GM19324 (cell line): ENCODE data around the gene ZNF48.

ENCODE experiments used
- ATAC-seq: cut with Tn5 transposase; IDR thresholded peaks from one replicate; pipeline ENCODE4 v1.9.1; 2021; ENCODE audit warnings: mild to moderate bottlenecking, moderate library complexity; ENCODE audit not compliant: unreplicated experiment, low FRiP score

The ZNF48 gene

DNA sequence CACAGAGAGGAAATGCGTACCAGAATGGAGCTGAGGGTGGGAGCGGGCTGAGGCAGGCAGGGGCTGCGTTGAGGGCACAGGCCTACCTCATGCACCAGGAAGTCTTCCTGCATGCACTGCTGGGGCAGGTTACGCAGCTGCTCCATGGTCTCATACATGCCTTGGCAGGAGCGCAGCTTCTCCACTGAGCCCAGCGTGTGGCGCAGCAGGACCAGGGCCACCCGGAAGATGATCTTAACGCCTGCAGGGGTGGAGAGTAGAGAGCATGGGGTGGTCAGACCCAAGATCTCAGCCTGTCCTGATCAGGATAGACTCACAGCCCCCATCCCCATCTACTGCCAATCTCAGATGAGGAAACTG lies 36.7 kb upstream of the ZNF48 start:
- no peak for ATAC-seq

DNA sequence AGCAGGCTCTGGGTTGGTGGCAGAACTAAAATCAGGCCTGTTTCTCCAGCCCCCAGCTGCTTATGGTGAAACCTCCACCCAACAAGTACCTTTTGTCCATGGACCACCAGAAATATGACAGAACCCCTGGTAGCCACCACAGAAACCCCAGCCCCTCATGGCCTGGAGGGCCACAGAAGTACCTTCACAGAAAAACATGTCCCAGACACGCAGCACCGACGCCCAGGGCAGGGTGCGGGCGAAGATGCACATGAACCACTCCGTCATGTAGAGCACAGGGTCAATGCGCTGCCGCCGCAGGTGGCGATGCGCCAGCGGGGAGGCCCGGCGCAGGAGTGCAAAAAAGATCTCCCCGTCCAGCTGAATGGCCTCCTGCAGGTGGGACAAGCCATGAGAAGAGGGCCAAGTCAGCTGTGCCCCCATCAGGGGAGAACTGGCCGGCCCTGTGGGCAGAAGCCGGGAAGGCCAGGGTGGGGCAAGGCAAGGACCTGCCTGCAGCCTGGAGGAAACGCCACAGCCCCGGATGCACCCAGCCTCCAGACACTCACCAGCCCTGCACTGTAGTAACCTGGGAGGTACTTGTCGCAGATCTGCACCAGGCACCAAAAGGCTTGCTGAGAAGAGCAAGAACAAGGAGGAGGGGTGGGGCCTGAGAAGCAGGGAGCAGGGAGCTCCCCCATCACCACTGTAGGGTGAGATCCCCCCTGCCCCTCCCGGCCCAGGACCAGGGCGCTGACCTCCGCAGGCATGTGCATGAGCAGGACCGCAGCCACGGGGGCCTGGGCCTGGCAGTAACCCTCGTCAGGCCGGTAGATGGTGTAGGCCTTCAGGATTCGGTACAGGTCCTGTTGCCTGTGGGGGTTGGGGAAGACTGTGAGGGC lies 36.0 kb upstream of the ZNF48 start:
- no peak for ATAC-seq

DNA sequence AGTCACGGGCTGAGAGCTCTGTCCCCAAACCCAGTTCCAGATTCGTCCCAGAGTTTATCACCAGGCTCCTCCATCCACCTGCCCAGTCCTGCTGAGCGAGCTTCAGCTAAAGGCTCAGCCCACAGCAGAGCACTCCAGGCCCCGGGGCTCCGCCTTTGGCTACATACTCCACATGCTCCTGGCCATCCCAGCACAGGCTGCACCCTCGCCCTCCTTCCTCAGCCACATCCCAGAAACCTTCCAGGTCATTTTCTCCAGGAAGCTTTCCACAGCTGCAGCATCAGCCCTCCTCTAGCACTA lies 35.4 kb upstream of the ZNF48 start:
- no peak for ATAC-seq

DNA sequence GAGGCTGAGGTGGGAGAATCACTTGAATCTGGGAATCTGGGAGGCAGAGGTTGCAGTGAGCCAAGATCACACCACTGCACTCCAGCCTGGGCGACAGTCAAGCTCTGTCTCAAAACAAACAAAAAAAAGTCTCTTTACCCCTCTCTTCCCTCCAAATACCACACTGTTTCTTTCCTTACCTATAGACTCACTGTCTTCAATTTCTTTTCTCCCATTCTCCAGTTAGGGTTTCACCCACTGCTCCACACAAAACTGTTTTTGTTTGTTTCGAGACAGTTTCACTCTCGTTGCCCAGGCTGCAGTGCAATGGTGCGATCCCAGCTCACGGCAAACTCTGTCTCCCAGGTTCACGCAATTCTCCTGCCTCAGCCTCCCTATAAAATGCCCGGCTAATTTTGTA lies 34.0 kb upstream of the ZNF48 start:
- ATAC-seq: no peak

DNA sequence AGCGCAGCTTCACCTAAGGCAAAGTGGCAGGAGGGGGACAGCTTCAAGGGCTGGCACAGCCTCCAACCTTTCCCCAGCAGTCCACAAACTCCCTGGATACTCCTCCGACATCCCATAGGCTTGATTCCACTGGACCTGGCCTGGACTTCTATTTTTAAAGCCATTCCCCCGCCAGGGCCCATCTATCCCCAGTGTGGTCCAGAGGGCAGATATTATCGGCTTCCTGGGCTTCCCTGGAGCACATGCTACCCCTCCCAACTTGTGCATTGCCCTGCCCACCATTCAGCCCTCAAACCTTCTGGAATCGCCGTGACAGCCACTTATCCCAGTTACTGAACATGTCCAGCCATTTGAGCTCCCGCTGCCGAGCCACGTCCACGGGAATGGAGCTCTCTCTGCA lies 30.0 kb upstream of the ZNF48 start:
- ATAC-seq: no peak

DNA sequence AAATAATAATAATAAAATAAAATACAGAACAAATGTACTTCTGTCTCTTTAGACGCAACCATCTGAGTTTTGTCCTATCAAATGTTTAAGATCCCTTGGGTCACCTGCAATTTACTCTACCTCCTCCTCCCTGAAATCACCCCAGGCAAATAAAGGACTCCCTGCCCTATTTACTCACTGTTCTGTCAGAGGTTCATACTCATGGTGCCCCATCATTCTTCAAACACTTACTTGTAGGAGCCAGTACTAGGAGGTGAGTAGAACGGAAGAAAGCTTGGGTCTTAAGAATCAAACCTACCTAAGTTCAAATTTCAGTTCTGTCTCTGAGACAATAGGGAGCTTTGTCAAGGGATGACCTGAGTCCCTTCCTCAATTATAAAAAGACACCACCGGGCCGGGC lies 28.7 kb upstream of the ZNF48 start:
- no peak for ATAC-seq

DNA sequence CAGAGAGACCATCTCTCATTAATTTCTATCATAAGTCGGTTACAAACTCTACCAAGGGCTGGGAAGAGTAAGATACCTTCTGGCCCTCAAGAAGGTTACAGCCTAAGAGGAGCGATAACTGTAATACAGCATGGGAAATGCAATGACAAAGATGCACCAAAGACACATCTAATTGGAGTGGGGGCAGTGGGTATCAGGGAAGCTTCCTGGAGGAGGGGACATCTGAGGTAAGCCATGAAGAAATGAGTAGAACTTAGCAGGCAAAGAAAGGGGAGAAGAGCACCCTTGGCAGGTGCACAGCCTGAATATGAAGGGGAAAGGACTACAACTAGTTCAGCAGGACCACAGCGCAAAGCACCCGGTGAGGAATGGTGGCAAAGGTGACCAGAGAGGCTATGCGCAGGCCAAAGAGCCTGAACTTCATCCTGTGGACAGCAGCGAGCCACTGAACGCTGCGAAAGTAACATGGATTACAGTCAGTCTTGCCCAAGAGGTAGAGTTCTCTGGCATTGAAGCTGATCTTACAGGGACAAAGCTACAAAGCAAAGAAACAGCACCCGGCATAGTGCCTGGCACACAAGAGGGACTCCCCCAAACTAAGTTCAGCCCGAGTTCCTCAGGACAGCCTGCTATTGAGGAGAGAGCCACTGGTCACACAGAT lies 27.7 kb upstream of the ZNF48 start:
- no peak for ATAC-seq

DNA sequence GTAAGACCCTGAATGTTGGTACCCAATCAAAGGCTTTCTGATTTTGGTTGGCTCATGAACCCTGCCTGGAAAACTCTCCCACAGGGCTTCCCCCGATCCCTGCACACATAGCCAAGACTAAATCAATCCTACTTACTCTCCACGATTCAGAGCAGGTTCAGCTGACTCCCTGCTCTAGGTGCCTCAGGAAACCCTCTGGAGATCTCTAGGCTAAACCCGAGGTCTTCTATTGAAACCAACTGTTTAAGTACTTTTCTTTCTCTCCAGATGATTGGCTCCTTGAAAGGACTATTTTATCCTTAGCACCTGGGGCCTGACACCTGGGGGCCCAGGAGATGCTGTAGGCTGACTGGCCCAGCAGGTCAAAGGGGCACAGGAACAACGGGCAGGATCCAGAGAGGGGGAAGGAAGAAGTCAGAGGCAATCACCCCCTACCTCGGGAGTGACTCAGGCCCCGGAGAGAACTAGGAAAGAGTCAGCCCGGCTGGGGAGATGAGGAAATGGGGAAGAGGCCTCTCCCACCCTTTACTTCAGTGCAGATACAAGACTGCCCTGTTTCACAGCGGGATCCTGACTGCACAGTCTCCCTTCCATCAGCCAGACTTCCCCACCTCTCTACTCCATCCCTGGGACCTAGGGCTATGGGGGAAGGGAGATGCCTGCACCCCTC lies 27.0 kb upstream of the ZNF48 start:
- no peak for ATAC-seq

DNA sequence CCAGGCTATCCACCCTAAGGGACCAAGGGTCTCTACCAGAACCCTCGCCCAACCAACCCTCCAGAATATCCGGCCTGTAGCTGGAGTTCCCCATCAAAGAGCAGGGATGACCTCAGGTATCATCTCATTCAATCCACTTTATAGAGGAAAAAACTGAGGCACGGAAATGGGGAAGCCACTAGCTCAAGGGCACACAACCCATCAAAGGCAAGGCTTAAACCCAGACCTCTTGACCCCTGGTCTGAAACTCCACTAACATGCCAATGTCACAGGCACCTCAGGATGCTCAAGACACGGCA lies 26.5 kb upstream of the ZNF48 start:
- no peak for ATAC-seq

DNA sequence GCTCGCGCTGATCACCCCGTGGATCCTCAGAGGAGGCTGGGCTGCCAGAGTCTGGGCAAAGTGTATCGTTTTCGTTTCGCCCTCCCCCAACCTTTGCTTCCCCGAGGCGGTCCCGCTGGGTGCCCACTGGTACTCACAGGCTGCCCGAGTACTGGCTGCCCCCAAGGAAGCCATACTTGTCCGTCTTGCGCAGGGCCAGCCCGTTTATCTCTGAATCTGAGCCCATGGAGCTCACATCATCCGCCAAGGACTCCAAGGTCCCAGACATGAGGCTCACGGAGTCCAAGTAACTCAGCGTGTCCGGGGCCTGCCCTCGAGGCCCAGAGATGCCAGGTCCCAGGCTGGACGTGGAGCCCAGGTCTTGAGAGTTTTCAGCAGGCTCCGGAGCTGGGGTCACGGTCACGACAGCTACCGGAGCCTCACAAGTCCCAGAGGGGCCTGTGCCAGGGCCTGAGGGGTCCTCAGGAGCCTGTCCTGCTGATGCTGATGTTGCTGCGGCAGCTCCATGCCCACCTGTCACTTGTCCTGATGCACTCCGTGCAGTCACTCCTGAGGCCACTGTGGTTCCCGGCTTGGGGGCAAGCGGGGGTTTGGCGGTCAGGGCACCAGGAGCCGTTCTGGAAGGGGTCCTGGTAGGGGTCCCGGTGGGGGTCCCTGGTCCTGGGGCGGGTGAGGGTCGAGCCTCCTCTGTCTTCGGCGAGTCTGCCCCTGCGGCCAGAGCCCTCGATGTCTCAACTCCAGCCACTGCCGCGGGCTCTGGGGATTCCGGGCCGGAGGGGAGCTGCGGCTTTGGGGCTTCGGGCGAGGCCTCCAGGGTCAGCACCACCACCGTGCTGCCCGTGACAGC lies 25.9 kb upstream of the ZNF48 start:
- no peak for ATAC-seq

DNA sequence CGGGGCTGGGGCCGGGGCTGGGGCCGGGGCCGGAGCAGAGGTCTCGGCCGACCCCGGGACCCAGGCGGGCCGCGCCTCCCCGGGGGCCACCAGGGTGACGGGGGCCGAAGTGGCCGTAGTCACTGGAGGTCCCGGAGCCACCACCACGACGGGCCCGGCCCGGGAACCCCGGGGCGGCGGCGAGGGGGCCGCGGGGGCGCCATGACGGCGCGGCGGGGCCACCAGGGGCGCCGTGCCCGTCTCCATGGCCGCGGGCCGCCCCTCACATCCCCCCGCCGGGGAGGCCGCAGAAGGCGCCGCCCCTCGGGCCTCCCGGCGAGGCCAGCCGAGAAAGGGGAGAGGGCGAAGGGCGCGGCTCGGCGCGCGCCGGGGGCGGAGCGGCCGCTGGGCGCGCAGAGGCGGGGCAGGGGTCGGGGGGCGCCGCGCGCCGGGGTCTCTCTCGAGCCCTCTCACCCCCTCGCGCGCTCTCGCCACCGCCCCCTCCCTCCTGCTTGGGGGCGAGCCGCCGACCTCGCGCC lies 25.2 kb upstream of the ZNF48 start:
- no peak for ATAC-seq

DNA sequence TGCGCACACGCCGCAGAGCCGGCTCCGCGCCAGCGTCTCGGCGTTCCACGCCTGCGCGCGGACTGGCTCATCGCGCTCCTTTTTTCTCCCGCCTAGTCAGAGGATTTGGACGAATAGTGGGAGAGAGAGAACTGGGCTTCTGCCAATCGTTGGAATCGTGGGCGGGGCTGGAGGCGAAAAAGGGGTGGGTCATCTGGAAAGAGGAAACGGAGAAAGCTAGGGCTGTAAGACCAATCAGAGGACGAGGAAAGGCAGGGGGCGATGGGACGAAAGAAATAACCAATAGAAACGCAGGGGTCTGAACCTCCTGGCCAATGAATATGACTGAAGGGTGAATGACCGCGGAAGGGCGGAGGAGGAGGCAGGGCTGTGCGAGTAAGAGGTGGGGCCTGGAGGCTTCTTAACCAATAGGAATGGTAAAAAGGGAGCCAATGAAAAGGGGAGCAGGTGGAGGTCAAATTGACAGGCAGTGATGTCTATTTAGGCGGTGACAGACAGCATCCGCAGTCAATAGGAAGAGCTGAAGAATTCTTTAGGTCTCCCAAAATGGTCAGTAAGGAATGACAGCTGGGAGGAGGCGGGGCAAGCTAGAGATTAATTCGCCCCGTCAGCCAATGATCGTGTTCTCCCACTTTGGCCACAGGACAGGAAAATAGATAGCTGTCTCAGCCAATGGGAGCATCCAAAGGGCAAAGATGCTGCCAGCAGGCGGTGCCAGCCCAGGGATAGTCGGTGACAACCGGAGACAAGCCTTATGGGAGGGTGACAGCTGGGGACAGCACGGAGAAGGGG lies 24.6 kb upstream of the ZNF48 start, which contains the start of gene TBC1D10B:
Gene TBC1D10B, minus strand, starts transcription at position 39 of the 792 bp plus-strand sequence. CDS start 311 bp downstream, outside the sequence.
- ATAC-seq: peak; percentile 76

DNA sequence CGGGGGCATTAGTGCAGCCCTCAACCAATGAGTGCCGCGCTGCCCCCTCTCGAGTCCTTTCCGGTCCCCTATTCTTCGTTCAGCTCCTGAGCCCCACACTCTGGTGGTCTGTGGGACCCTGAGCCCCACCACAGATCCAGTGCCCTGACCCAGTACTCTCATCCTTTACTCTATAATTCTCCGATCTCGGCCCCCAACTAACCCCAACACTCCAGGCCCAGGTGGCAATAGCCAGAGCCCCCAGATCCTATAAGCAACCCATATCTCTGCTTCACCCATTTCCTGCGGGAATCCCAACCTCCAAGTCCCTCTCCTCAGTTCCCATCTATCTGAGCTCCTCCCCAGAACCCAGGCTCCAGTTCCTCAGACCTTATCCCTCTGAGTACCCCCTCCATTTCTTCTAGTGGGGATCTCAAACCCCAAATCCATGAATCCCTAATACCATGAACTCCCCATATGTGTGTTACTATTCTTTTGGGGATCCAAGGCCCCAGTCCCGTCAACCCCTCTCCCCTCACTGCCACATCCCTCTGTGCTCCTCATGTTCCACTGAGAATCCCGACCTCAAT lies 23.9 kb upstream of the ZNF48 start:
- no peak for ATAC-seq

DNA sequence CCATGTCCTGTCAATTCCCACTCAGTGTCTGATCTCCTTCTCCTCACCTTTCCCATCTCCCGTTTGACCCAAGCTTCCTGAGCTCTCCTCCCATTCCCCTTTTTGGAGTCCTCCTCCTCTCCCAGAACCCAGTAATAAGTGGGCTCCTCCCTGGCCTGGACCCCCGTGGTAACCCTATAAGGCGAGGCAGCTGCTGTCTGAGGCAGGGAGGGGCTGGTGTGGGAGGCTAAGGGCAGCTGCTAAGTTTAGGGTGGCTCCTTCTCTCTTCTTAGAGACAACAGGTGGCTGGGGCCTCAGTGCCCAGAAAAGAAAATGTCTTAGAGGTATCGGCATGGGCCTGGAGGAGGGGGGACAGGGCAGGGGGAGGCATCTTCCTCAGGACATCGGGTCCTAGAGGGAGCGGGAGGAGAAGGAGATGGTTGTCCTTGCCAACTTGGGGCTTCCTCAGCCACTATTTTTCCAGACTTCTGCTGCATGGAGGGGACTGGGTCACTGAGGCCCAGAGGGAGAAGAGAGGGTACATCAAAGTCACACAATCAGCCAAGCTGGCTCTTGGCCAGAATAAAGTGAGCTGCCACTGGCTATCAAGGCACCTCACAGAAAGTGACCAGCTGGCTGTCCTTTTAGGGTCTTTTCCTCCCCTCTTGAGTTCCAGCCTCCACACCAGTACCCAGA lies 23.0 kb upstream of the ZNF48 start:
- no peak for ATAC-seq

DNA sequence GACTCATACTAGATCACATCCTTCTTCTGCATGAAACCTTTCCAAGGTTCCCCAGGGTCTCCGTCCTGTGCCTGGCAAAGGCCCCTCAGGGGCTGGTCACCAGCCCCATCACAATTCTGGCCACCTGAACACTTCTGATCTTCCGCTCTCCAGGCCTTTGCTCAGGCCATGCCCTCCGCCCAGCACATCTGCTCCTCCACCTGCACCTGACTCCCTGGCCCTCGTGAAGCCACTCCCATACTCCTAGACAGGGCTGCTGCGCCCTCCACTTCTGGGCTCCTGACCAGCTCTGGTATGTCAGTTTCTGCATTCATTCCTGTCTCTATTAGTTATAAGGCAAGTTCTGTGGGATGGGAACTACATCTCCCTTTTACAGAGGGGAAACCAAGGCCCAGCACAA lies 22.5 kb upstream of the ZNF48 start:
- ATAC-seq: no peak

DNA sequence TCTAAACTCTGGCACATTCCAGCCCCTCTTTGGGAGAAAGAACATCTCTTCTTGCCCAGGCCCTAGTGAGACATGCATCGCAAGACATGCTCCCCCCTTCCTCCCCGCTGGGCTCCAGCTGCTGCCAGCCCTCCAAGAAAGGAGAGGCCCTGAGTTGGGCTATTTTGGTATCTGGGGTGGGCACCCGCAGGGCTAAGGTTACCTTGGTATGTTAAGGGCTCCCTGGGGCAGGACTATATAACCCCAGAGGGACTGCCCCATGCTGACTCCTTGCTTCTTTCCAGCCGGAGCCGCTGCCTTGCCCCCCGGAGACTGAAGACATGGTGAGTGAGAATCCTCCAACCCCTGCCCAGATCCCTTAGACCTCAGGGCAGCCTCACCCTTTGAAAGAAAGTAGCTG lies 20.7 kb upstream of the ZNF48 start, which contains the start of gene MYL11:
Gene MYL11, plus strand, starts transcription at position 265 of the 400 bp plus-strand sequence. Its CDS starts 56 bp downstream, at position 321.
- ATAC-seq: no peak

DNA sequence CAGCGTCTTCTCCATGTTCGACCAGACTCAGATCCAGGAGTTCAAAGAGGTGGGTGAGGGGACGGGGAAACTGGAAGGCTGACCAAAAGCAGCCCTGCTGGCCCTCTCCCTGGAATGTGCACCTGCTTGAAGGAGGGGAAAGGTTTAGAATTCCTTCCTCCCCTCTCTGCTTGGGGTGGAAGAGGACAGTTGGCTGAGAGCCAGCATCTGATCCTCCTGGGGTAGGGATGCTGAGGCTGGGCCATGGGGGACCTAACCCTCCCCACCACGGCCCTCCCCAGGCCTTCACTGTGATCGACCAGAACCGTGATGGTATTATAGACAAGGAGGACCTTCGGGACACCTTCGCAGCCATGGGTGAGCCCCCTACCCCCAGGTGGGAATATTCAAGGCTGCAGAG lies 19.4 kb upstream of the ZNF48 start:
- no peak for ATAC-seq

DNA sequence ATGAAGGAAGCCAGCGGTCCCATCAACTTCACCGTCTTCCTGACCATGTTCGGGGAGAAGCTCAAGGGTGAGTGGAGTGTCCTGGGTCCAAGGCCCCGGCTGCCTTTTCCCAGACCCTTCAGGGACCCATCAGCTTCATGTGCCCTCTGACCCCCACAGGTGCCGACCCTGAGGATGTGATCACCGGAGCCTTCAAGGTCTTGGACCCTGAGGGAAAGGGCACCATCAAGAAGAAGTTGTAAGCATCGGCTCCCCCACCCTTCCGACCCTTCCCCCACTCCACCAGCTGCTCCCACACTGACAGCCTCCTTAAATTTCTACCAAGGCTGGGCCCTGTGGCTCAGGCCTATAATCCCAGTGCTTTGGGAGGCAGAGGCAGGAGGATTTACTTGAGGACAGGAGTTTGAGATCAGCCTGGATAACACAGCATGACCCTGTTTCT lies 18.7 kb upstream of the ZNF48 start:
- ATAC-seq: no peak
